Keratinocyte (primary cell): ENCODE data around the gene NLGN3.

ENCODE experiments used
- CTCF ChIP-seq, 3 experiments: IDR thresholded peaks in 1 of 3; conservative IDR thresholded peaks in 1 of 3; optimal IDR thresholded peaks in 1 of 3; 2 replicates in 2 of 3; 3 replicates in 1 of 3; pipeline versions ENCODE3 to v1.5.1; 2011; ENCODE audit warnings: low read length in 3 of 3, mild to moderate bottlenecking in 3 of 3, moderate library complexity in 2 of 3, control low read depth in 1 of 3, inconsistent platforms in 1 of 3; ENCODE audit not compliant: insufficient read depth in 2 of 3; ENCODE audit errors: extremely low read depth in 1 of 3
- EZH2 ChIP-seq: IDR thresholded peaks from one replicate; pipeline ENCODE4 v1.6.1; 2012; ENCODE audit warnings: inconsistent platforms, mild to moderate bottlenecking, low read length, moderate library complexity

- TF ChIP-seq CTCF (optimal IDR thresholded peaks at IDR 0.05 in 1 of 3, IDR thresholded peaks at IDR 0.05 in 1 of 3, conservative IDR thresholded peaks at IDR 0.05 in 1 of 3; ENCODE audit: extremely low read depth in 1 of 3, insufficient read depth in 2 of 3, low read length in 3 of 3) (no peak), EZH2 (no peak)
Observed at GRCh38 chrX:71144651-71145050, at the start of gene NLGN3.
